ENCODE data around the gene PCNP.
"Not testable (repeated sequence)": the region's sequence is repeated elsewhere in the genome, so short reads cannot be mapped to it uniquely, and the experiment has no call there.

The PCNP gene

DNA sequence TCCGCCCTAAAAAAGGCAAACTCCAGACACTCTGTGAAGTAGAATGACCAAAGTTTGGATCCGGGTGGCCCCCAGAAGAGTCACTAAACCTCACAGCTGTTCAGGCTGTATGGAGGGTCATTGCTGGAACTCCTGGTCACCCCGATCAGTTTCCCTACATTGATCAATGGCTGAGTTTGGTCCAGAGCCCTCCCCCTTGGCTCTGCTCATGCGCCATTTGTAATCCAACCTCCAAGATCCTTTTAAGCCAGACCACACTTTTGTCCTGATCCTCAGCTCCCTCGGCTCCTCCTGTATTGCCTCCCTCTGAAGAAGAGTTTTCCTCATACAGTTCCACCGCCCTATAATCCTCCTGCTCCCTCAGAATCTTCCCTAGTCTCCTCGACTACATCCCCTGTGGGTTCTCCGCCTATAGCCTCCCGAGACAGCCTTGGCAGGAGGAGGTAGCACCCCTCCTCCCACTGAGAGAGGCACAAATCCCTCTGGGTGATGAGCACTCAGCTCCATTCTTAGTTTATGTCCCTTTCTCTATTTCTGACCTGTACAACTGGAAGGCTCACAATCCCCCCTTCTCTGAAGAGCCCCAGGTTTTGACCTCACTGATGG is 60.7 kb downstream of the PCNP start:
- DNase-seq = no peak

DNA sequence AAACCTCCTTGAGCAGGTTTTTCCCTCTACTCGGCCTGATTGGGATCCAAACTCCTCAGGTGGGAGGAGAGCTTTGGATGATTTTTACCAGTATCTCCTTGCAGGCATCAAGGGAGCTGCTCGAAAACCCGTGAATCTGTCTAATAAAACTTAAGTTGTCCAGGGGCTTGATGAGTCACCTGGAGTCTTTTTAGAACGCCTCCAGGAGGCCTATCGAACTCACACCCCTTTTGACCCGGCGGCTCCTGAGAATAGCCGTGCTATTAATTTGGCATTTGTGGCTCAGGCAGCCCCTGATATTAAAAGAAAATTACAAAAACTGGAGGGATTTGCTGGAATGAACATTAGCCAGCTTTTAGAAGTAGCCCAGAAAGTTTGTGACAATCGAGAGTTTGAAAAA is 61.4 kb downstream of the PCNP start:
- no peak for DNase-seq

- no peak for DNase-seq
These were observed 62.2 kb downstream of the PCNP start for GRCh38 chr3:101635954-101636798.

GRCh38 chr3:101637451-101637850 is 63.5 kb downstream of the PCNP start:
- DNase-seq = no peak

- no peak for DNase-seq
These were observed 64.3 kb downstream of the PCNP start for GRCh38 chr3:101638261-101638745.

DNA sequence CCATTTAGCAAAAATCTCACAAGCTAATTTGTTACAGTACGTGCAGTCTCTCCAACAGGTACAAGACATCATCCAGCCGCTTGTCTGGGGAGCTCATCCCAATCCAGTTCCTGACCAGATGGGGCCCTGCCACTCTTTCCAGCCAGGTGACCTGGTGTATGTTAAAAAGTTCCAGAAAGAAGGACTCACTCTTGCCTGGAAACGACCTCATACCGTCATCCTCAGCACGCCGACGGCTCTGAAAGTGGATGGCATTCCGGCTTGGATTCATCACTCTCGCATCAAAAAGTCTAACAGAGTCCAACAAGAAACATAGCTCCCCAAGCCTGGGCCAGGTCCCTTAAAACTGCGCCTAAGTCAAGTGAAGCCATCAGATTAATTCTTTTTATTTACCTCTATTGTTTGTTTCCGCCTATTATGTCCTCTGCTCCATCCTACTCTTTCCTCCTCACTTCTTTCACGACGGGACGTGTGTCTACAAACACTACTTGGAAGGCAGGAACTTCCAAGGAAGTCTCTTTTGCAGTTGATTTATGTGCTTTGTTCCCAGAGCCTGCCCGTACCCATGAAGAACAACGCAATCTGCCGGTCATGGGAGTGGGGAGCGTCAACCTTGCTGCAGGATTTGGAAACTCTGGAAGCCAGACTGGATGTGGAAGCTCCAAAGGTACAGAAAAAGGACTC is 65.4 kb downstream of the PCNP start:
- no peak for DNase-seq

DNA sequence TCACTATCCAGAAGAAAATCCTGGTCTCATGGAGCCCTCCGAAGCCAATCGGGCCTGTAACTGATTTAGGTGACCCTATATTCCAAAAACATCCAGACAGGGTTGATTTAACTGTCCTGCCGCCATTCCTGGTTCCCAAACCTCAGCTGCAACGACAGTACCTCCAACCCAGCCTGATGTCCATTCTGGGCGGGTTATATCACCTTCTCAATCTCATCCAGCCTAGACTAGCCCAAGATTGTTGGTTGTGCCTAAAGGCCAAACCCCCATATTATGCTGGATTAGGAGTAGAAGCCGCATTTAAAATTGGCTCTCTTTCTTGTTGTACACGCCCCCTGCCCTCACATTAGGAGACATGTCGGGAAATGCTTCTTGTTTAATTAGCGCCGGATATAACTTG is 66.3 kb downstream of the PCNP start:
- DNase-seq = no peak

GRCh38 chr3:101641397-101642115 is 67.6 kb downstream of the PCNP start:
- DNase-seq = not testable (repeated sequence)

DNA sequence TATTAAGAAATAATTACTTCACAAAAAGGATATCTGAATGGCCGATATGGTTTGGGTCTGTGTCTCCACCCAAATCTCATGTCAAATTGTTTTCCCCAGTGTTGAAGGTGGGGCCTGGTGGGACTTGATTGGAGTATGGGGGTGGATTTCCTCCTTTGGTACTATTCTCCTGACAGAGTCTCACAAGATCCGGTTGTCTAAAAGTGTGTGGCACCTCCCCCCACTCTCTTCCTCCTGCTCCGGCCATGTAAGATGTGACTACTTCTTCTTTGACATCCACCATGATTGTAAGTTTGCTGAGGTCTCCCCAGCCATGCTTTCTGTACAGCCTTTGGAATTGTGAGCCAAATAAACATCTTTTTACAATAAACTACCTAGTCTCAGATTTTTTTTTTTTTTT is 68.5 kb downstream of the PCNP start:
- no peak for DNase-seq

DNA sequence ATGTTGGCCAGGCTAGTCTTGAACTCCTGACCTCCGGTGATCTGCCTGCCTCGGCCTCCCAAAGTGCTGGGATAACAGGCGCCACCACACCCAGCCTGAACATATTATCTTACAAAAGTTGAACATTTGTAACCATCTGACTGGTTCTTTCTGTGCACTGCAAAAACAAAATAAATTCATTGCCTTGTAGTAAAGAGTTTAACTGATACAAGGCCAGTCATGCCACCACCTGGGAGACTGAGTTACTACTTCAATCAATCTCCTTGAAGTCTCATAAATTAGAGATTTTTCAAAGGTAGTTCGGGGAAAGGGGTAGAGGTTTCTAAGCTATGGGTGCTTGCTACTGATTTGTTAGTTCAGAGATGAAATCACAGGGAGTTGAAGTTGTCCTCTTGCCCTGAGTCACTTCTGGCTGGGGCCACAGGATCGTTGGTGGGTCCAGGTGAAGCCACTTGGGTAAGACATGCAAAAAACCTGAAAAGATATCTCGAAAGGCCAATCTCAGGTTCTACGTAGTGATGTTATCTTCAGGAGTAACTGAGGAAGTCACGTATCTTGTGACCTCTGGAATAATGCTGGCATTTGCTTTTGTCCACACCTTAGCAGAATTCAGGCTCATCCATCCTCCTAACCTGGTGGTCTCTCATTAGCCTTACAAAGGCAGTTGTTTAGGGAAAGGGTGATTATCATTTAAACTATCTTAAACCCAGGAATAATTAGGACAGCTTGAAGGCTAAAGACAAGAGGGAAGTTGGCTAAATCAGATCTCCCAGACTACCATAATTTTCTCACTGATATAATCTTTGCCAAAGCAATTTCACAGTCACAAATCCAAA is 69.2 kb downstream of the PCNP start:
- DNase-seq = no peak
